Tongue (tissue), 2 donors: ENCODE data around the gene RARA. TPM values are rescaled to one million over a fixed set of nuclear protein-coding genes. Genes with fewer than 3 reads are reported as not detected.
"Not testable (repeated sequence)": the region's sequence is repeated elsewhere in the genome, so short reads cannot be mapped to it uniquely, and the experiment has no call there.

Experiments used
- DNase-seq: peaks from one replicate; pipeline ENCODE4 v3.0.0-alpha.2; 2015
- total RNA-seq: library from RNA; depleted of rRNA; stranded (reverse); fragments of >200 nt; gene quantifications from one replicate; pipeline ENCODE4 v1.2.3, GENCODE V29; 2014

RARA gene
- total RNA-seq, 1 donor from 2014 or later = 33.3 TPM

- peak; percentile 34 for DNase-seq
These were observed 48.3 kb downstream of the RARA start for GRCh38 chr17:40356990-40357881.

GRCh38 chr17:40358323-40359038 lies 49.5 kb downstream of the RARA start:
- DNase-seq = peak; percentile 96

GRCh38 chr17:40360091-40360490 lies 51.1 kb downstream of the RARA start:
- no peak for DNase-seq

GRCh38 chr17:40361063-40361924 lies 52.3 kb downstream of the RARA start:
- DNase-seq = no peak

GRCh38 chr17:40361925-40362695 lies 53.1 kb downstream of the RARA start:
- DNase-seq = no peak

- DNase-seq = peak; percentile 77
These were observed 53.7 kb downstream of the RARA start for GRCh38 chr17:40362696-40363110.

GRCh38 chr17:40363111-40363827 lies 54.3 kb downstream of the RARA start:
- DNase-seq = peak; percentile 40

GRCh38 chr17:40364121-40364861 lies 55.3 kb downstream of the RARA start, which contains the start of gene GJD3:
Gene GJD3 (minus strand): TSS chr17:40364737. CDS start chr17:40363815, 922 bp downstream.
- no peak for DNase-seq

GRCh38 chr17:40364906-40365305 lies 55.9 kb downstream of the RARA start:
- no peak for DNase-seq

GRCh38 chr17:40366076-40366860 lies 57.3 kb downstream of the RARA start:
- no peak for DNase-seq

- DNase-seq = no peak
These were observed 58.0 kb downstream of the RARA start for GRCh38 chr17:40366861-40367518.

- DNase-seq = not testable (repeated sequence)
These were observed 58.7 kb downstream of the RARA start for GRCh38 chr17:40367728-40368127.

- DNase-seq = no peak
These were observed 60.9 kb downstream of the RARA start for GRCh38 chr17:40369923-40370322.

GRCh38 chr17:40371261-40371929 lies 62.4 kb downstream of the RARA start:
- no peak for DNase-seq

GRCh38 chr17:40372031-40372430 lies 63.1 kb downstream of the RARA start:
- DNase-seq = no peak

GRCh38 chr17:40372644-40373043 lies 63.7 kb downstream of the RARA start:
- DNase-seq = not testable (repeated sequence)

- DNase-seq = no peak
These were observed 64.3 kb downstream of the RARA start for GRCh38 chr17:40373324-40373723.

GRCh38 chr17:40373999-40374398 lies 65.0 kb downstream of the RARA start:
- DNase-seq = no peak
